SK-N-SH treated with all-trans-retinoic acid at 6 μM for 48 hours (cell line): ENCODE data around the gene LDB2.

Source experiments
- ARNTL ChIP-seq: fragments of 450-650 bp; formaldehyde crosslinking; IDR thresholded peaks from 2 replicates; pipeline ENCODE4 v1.5.0; 2020; ENCODE audit warnings: low read depth, mild to moderate bottlenecking, moderate library complexity, borderline replicate concordance
- ESRRG ChIP-seq: fragments of 250-450 bp; sonication (Bioruptor Pico); IDR thresholded peaks from 2 replicates; pipeline ENCODE4 v1.6.1; 2021; ENCODE audit warnings: mild to moderate bottlenecking
- ISL1 ChIP-seq: fragments of 250-450 bp; sonication (Bioruptor Pico); IDR thresholded peaks from 2 replicates; pipeline ENCODE4 v2.1.2; 2022; ENCODE audit warnings: mild to moderate bottlenecking, moderate library complexity
- PPARA ChIP-seq: fragments of 250-450 bp; sonication (Bioruptor Pico); IDR thresholded peaks from 2 replicates; pipeline ENCODE4 v1.5.0; 2020; ENCODE audit warnings: mild to moderate bottlenecking, borderline replicate concordance
- RARB ChIP-seq: fragments of 250-450 bp; sonication (Bioruptor Pico); IDR thresholded peaks from 2 replicates; pipeline ENCODE4 v1.8.0; 2021; ENCODE audit warnings: mild to moderate bottlenecking, moderate library complexity
- SNAI2 ChIP-seq: fragments of 250-450 bp; sonication (Bioruptor Pico); IDR thresholded peaks from 2 replicates; pipeline ENCODE4 v1.5.0; 2020; ENCODE audit warnings: mild to moderate bottlenecking, moderate library complexity
- ZC3H10 ChIP-seq: fragments of 250-450 bp; sonication (Bioruptor Pico); IDR thresholded peaks from 2 replicates; pipeline ENCODE4 v1.5.1; 2021; ENCODE audit warnings: mild to moderate bottlenecking, moderate library complexity
- ZFP3 ChIP-seq: fragments of 250-450 bp; sonication (Bioruptor Pico); IDR thresholded peaks from 2 replicates; pipeline ENCODE4 v1.5.0; 2020; ENCODE audit warnings: mild to moderate bottlenecking, moderate library complexity
- ZFP30 ChIP-seq: fragments of 450-650 bp; formaldehyde crosslinking; IDR thresholded peaks from 2 replicates; pipeline ENCODE4 v1.5.0; 2022; ENCODE audit warnings: mild to moderate bottlenecking, moderate library complexity
- ZNF70 ChIP-seq: fragments of 450-650 bp; formaldehyde crosslinking; IDR thresholded peaks from 2 replicates; pipeline ENCODE4 v1.5.0; 2020; ENCODE audit warnings: mild to moderate bottlenecking, moderate library complexity
- TF ChIP-seq, protein P1 (sequence below): fragments of 250-450 bp; sonication (Bioruptor Pico); IDR thresholded peaks from 2 replicates; pipeline ENCODE4 v1.8.0; 2020; ENCODE audit warnings: mild to moderate bottlenecking, moderate library complexity, borderline replicate concordance
- TF ChIP-seq, protein P2 (sequence below): fragments of 250-450 bp; sonication (Bioruptor Pico); IDR thresholded peaks from 2 replicates; pipeline ENCODE4 v1.5.1; 2020; ENCODE audit warnings: low read depth, mild to moderate bottlenecking, moderate library complexity

GRCh38 chr4:16530688-16531635 is 367.5 kb downstream of the LDB2 start:
- TF ChIP-seq ZFP3 (CRISPR knock-in tag) (no peak), ISL1 (CRISPR knock-in tag) (no peak), ZNF70 (no peak), ESRRG (CRISPR knock-in tag) (no peak), PPARA (CRISPR knock-in tag) (no peak), SNAI2 (no peak), ARNTL (CRISPR knock-in tag) (no peak), RARB (CRISPR knock-in tag) (no peak), ZC3H10 (CRISPR knock-in tag) (no peak), ZFP30 (CRISPR knock-in tag) (no peak)
- TF ChIP-seq, protein P1, sequence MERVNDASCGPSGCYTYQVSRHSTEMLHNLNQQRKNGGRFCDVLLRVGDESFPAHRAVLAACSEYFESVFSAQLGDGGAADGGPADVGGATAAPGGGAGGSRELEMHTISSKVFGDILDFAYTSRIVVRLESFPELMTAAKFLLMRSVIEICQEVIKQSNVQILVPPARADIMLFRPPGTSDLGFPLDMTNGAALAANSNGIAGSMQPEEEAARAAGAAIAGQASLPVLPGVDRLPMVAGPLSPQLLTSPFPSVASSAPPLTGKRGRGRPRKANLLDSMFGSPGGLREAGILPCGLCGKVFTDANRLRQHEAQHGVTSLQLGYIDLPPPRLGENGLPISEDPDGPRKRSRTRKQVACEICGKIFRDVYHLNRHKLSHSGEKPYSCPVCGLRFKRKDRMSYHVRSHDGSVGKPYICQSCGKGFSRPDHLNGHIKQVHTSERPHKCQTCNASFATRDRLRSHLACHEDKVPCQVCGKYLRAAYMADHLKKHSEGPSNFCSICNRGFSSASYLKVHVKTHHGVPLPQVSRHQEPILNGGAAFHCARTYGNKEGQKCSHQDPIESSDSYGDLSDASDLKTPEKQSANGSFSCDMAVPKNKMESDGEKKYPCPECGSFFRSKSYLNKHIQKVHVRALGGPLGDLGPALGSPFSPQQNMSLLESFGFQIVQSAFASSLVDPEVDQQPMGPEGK = no peak
- TF ChIP-seq, protein P2, sequence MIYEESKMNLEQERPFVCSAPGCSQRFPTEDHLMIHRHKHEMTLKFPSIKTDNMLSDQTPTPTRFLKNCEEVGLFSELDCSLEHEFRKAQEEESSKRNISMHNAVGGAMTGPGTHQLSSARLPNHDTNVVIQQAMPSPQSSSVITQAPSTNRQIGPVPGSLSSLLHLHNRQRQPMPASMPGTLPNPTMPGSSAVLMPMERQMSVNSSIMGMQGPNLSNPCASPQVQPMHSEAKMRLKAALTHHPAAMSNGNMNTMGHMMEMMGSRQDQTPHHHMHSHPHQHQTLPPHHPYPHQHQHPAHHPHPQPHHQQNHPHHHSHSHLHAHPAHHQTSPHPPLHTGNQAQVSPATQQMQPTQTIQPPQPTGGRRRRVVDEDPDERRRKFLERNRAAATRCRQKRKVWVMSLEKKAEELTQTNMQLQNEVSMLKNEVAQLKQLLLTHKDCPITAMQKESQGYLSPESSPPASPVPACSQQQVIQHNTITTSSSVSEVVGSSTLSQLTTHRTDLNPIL = no peak
